Iris pigment epithelial cell (primary cell): ENCODE measurements around the gene MIEF2.
A peak's percentile ranks its signal among the peaks of the same experiment; 100 is the strongest.
"Not testable (repeated sequence)": the region's sequence is repeated elsewhere in the genome, so short reads cannot be mapped to it uniquely, and the experiment has no call there.

Experiments used
- DNase-seq: peaks from one replicate; pipeline ENCODE4 v3.0.0-alpha.2; 2011; ENCODE audit warnings: low read depth

Gene MIEF2

DNA sequence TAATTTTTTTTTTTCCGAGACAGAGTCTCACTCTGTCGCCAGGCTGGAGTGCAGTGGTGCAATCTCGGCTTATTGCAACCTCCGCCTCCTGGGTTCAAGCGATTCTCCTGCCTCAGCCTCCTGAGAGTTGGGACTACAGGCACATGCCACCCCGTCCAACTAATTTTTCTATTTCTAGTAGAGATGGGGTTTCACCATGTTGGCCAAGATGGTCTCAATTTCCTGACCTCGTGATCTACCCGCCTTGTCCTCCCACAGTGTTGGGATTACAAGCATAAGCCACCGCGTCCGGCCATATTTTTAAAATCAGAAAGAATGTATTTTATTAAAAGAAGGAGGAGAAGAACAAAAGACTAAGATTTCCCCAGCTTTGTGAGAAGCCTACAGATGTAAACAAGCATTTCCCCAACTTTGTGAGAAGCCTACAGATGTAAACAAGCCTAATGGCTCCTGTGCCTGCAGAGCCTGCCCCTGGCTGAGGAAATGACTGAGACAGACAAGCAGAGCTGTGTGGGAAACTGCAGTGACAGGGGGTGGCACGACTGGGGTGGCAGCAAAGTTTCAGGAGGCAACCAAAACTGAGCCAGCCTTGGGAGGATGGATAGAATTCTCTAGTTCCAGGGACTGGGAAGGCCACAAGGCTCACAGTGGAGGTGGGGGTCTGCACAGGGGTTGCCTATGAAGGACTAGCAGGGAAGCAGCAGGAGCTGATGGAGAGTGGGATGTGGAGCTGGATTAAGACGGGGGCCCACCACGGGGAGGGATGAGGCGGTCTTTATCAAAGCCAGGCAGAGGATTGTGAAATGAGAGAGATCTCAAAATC is 31.5 kb downstream of the MIEF2 start:
- DNase-seq: no peak

DNA sequence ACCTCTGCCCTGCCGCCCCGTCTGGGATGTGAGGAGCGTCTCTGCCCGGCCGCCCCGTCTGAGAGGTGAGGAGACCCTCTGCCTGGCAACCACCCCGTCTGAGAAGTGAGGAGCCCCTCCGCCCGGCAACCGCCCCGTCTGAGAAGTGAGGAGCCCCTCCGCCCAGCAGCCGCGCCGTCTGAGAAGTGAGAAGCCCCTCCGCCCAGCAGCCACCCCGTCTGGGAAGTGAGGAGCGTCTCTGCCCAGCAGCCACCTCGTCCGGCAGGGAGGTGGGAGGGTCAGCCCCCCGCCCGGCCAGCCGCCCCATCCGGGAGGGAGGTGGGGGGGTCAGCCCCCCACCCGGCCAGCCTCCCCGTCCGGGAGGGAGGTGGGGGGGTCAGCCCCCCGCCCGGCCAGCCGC is 37.6 kb downstream of the MIEF2 start:
- DNase-seq: not testable (repeated sequence)

DNA sequence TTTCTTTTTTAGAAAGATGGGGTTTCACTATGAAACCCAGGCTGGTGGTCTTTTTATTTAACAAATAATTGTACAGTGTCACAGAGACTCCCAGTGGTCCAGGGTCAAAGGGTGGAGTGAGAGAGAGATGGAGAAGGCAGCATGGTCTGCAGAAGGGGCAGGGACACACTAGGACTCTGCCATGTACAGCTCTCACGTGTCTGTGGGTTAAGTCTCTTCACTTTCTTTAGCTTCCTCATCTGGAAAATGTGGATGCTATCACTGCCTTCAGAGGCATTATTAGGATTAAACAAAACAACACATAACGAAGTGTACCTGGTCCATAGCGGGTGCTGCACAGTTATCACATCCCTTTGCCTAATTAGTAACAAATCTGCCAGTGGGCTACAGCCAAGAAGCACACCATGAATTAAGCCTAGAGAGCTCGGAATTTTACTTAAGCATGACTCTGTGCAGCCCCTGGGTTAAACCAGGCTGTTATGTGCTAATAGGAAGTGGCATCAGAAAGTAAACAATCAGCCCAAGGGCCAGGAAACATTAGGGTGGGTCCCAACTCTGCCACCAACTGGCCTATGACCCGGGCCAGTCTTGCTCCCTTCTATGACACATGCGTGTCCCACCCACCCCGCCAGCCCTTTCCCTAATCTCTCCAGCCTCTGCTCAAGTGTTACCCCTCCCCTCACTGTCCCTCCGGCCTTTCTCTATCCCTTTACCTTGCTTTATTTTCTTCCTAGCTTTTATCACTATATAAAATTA is 40.4 kb downstream of the MIEF2 start:
- no peak for DNase-seq

DNA sequence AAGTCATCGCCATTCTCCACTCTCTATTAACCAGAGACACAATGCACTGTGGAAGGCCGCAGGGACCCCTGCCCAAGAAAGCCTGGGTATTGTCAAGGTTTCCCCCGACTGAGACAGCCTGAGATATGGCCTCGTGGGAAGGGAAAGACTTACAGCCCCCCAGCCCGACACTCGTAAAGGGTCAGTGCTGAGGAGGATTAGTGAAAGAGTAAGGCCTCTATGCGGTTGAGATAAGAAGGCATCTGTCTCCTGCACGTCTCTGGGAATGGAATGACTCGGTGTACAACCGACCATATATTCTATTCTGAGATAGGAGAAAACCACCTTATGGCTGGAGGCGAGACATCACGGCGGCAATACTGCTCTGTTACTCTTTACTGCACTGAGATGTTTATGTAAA is 42.7 kb downstream of the MIEF2 start:
- not testable (repeated sequence) for DNase-seq

DNA sequence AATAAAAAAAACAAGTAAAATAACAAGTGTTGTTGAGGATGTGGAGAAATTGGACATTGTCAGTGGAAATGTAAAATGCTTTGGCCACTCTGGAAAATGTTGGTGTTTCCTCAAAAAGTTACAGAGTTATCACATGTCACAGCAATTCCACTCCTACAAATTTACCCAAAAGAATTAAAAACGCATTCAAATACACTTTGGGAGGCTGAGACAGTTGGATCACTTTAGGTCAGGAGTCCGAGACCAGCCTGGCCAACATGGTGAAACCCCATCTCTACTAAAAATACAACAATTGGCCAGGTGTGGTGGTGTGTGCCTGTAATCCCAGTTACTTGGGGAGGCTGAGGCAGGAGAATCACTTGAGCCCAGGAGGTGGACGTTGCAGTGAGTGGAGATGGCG is 48.7 kb downstream of the MIEF2 start:
- DNase-seq: no peak

DNA sequence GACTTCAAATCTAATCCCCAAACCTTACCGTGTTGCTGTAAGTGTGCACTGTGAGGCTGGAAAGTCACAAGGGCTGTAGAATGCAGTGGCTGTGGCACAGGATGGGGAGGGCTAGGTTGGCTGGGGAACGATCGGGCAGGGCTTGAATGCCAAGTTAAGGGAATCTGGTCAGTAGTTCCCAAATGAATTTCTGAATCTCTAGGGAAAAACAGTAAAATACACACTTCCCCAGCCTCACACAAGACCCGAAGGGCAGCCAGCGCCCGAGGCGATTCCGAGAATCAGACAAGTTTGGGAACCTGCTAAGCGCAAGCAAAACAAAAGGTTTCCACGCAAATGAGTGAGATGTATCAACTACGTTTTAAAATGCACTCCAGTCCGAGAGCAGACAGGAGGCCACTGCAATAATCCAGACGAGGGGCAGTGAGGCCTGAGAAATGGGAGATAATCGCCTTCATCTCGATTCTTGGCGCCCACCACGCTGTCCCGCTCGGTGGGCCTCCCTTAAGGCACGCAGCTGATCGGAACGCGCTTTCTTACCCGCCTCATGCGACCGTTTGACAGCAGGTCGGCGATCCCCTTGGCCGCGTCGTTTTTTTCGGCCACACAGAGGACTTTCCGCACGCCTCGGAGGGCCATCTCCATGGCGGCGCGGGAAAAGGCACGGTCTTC is 53.7 kb downstream of the MIEF2 start:
- peak; percentile 39 for DNase-seq

DNA sequence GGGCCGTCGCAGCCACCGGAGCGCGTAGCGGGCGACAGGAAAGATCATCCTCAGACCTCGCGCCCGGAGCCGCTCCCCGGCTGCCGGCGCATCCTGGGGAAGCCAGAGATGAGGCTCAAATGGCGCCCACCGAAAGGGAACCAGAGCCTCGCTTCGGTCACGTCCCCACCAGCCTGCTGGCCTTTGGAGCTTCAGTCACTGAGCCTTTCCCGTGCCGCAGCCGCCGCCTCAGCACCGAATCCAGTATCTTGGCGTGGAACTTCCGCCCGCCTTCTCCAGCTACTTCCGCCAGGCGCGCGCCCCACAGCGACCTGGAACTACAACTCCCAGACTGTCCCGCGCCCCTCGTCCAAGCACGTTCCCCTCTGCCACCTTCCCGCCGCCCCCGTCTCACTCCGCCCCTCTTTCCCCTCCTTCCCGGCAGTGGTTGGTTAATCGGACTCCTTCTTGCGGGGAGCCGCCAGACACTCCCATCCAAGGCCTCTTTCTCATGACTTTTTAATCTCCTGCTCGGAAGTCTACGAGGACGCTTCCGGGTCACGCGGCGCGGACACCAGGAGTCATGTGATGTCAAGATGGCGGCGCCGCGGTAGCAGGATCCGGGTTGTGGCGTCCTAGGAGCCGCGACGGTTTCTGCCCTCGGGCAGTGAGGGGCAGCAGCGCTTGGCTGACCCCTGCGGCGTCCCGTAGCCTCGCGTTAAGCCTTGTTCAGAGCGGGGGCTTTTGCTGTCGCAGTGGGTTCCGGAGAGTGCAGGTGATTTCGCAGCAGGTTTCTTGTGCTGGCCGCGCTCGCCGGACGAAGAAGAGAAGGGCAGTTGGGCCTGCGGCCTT is 54.5 kb downstream of the MIEF2 start, which contains the start of the genes SMCR8 and TOP3A:
TSS of gene SMCR8 (plus strand) at position 563 of the 831 bp plus-strand sequence. CDS start 497 bp downstream, outside the sequence.
TSS of gene TOP3A (minus strand) at position 264 of the 831 bp plus-strand sequence. CDS start at position 48, 216 bp downstream.
- DNase-seq: peak; percentile 100

DNA sequence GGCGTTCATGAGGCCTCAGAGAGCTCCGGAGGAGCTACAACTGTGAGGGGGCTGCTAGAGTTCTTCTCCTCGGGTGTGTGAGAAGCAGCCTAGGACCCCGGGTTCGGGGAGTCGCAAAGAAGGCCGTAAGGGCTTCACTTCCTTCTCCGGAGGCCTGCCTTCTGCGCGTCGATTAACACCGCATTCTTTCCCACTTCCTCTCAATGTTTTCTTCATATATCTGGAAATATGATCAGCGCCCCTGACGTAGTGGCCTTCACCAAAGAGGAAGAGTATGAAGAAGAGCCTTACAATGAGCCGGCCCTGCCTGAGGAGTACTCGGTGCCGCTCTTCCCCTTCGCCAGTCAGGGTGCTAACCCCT is 55.1 kb downstream of the MIEF2 start:
- no peak for DNase-seq

DNA sequence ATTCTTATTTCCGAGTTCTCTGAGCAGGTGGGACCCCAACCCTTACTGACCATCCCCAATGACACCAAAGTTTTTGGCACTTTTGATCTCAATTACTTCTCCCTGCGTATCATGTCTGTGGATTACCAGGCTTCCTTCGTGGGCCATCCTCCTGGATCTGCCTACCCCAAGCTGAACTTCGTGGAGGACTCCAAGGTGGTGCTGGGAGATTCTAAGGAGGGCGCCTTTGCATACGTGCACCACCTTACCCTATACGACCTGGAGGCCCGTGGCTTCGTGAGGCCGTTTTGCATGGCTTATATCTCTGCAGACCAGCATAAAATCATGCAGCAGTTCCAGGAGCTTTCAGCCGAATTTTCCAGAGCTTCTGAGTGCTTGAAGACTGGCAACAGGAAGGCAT is 55.5 kb downstream of the MIEF2 start:
- no peak for DNase-seq
